Stimulated activated naive CD4-positive, alpha-beta T cell treated with Interleukin-2 at 50 U/mL for 16 hours (primary cell): ENCODE results near the gene RAD51B.
"Not testable (repeated sequence)": the region's sequence is repeated elsewhere in the genome, so short reads cannot be mapped to it uniquely, and the experiment has no call there.

Source experiments
- DNase-seq: peaks from one replicate; lab custom pipeline; 2025; lab: John Stamatoyannopoulos, UW

RAD51B gene

GRCh38 chr14:67986131-67986841, 166.7 kb downstream of the RAD51B start:
- DNase-seq = no peak

GRCh38 chr14:67987606-67988005, 168.0 kb downstream of the RAD51B start:
- no peak for DNase-seq

- not testable (repeated sequence) for DNase-seq
These were observed 168.6 kb downstream of the RAD51B start for GRCh38 chr14:67988210-67988609.

GRCh38 chr14:67990576-67990975, 171.0 kb downstream of the RAD51B start:
- no peak for DNase-seq

- no peak for DNase-seq
These were observed 175.0 kb downstream of the RAD51B start for GRCh38 chr14:67994531-67994930.

GRCh38 chr14:67996235-67996634, 176.7 kb downstream of the RAD51B start:
- DNase-seq = no peak

GRCh38 chr14:67998834-67999233, 179.3 kb downstream of the RAD51B start:
- no peak for DNase-seq

GRCh38 chr14:67999290-67999689, 179.7 kb downstream of the RAD51B start:
- no peak for DNase-seq

GRCh38 chr14:67999705-68000384, 180.3 kb downstream of the RAD51B start:
- no peak for DNase-seq

- no peak for DNase-seq
These were observed 180.9 kb downstream of the RAD51B start for GRCh38 chr14:68000511-68000910.

- DNase-seq = no peak
These were observed 188.9 kb downstream of the RAD51B start for GRCh38 chr14:68008491-68008890.

- no peak for DNase-seq
These were observed 191.9 kb downstream of the RAD51B start for GRCh38 chr14:68011406-68012028.

- no peak for DNase-seq
These were observed 193.3 kb downstream of the RAD51B start for GRCh38 chr14:68012871-68013270.

GRCh38 chr14:68013326-68013725, 193.7 kb downstream of the RAD51B start:
- no peak for DNase-seq

- no peak for DNase-seq
These were observed 195.2 kb downstream of the RAD51B start for GRCh38 chr14:68014771-68015170.

GRCh38 chr14:68015356-68016254, 196.0 kb downstream of the RAD51B start:
- no peak for DNase-seq

- DNase-seq = no peak
These were observed 196.8 kb downstream of the RAD51B start for GRCh38 chr14:68016255-68016914.

GRCh38 chr14:68018598-68018997, 199.0 kb downstream of the RAD51B start:
- DNase-seq = no peak

- DNase-seq = no peak
These were observed 200.9 kb downstream of the RAD51B start for GRCh38 chr14:68020493-68020892.

GRCh38 chr14:68020999-68021663, 201.6 kb downstream of the RAD51B start:
- no peak for DNase-seq

GRCh38 chr14:68027276-68027675, 207.7 kb downstream of the RAD51B start:
- no peak for DNase-seq
